ENCODE measurements around the gene TEX22.

TEX22 gene

DNA sequence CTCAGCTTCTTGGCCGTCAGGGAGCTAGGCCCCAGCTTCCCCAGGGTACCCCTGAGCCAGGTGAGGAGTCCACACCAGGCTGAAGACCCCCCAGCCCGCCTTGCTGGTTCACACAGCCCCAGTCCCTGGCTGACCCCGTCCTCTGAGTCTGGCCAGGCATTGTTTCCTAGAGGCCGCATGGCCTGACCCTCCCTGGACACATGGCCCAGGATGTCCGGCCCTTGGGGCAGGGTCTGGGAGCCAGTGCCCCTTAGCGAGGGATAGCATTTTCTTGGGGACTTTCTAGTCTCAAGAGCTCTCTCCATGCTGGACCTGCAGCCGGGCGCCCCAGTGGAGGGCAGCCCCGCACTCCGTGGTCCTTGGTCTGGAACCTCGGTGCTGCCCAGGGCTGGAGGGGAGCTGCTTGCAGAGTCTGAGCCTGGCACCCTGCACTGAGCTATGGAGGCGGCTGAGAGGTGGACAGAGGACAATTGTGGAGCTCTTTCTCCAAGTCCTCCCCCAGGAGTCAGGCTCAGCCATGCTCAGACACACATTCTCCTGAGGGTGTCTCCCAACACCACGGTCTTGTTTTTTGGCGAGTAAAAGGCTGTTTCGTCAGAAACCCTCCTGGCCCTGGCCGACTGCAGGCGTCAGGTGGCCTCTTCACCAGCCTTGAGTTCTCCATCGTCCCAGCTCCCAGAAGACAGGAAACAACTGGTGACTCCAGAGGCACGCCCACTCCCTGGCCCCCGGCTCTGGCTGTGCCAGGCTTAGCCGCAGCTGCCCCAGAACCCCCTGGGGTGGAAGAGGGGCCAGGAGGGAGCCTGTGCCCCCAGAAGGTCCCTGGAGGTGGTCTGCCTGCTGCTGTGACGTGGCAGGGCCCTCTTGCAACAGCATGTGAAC lies 58.6 kb downstream of the TEX22 start:
- no peak for DNase-seq (ENCODE audit: low read depth in 2 of 2)

DNA sequence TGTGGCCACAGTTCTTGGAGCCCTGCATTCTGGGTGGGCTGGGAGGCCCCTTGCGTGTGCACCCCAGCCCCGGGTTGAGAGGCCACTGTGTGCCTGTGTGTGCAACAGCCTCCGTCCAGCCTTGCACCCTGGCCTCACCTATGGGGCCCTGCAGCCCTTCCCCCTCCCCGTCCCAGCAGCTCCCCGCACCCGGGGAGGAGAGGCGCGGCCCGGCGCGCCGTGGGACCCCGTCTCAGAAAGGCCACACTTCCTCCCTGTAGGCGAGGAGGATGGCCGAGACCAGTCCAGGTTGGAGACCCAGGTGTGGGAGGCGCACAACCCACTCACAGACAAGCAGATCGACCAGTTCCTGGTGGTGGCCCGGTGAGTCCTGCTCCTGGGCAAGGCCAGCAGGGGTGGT lies 59.7 kb downstream of the TEX22 start:
- no peak for DNase-seq (ENCODE audit: low read depth in 2 of 2)

DNA sequence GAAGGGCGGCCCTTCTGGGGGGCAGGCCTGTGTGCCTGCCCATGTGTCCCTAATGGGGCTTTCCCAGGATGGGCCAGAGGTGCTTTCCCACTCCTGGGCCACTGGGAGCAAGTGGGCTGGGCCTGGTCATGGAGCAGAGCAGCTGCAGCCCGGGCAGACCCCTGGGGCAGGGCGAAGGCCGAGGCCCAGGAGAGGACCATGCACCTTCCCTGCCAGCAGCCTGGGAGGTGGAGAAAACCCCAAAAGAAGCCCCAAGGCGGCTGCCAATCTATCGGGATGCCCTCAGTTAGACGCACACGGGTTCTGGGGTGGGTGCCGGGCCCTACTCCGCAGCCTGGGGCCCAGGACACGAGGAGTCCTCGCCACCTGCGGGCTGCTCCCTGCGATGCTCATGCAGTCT lies 60.2 kb downstream of the TEX22 start:
- no peak for DNase-seq (ENCODE audit: low read depth in 2 of 2)

GRCh38 chr14:105460116-105460515 lies 61.8 kb downstream of the TEX22 start:
- DNase-seq (ENCODE audit: low read depth in 2 of 2), result no peak

- DNase-seq (ENCODE audit: low read depth in 2 of 2), result no peak
Measured at GRCh38 chr14:105460616-105461015, 62.3 kb downstream of the TEX22 start.

- no peak for DNase-seq (ENCODE audit: low read depth in 2 of 2)
Measured at GRCh38 chr14:105461903-105462302, 63.6 kb downstream of the TEX22 start.

All from stimulated activated CD8-positive, alpha-beta memory T cell treated with anti-CD3 and anti-CD28 coated beads, Interleukin-7, amount 100 ng/mL, for 1 hour (primary cell).